ENCODE results near the gene MAP3K3.

The MAP3K3 gene

GRCh38 chr17:63646488-63646806 is 24.2 kb downstream of the MAP3K3 start:
- no peak for DNase-seq (ENCODE audit: low read depth in 2 of 2)
- no peak overlapping the region for H3K4me3 ChIP-seq (replicated peaks in 1 of 2; ENCODE audit: low read depth in 2 of 2, low read length in 2 of 2)
- no peak for TF ChIP-seq CTCF (IDR thresholded peaks at IDR 0.05; ENCODE audit: low read depth, low read length)

GRCh38 chr17:63647065-63647725 is 25.0 kb downstream of the MAP3K3 start:
- no peak overlapping the region for H3K4me3 ChIP-seq (replicated peaks in 1 of 2; ENCODE audit: low read depth in 2 of 2, low read length in 2 of 2)
- peak; percentile 44 to 61 for DNase-seq (ENCODE audit: low read depth in 2 of 2)
- TF ChIP-seq CTCF (IDR thresholded peaks at IDR 0.05; ENCODE audit: low read depth, low read length), result no peak

GRCh38 chr17:63647936-63648335 is 25.7 kb downstream of the MAP3K3 start:
- no peak overlapping the region for H3K4me3 ChIP-seq (replicated peaks in 1 of 2; ENCODE audit: low read depth in 2 of 2, low read length in 2 of 2)
- TF ChIP-seq CTCF (IDR thresholded peaks at IDR 0.05; ENCODE audit: low read depth, low read length), result no peak
- no peak for DNase-seq (ENCODE audit: low read depth in 2 of 2)

- TF ChIP-seq CTCF (IDR thresholded peaks at IDR 0.05; ENCODE audit: low read depth, low read length), result no peak
- DNase-seq (ENCODE audit: low read depth in 2 of 2), result no peak
- no peak overlapping the region for H3K4me3 ChIP-seq (replicated peaks in 1 of 2; ENCODE audit: low read depth in 2 of 2, low read length in 2 of 2)
These were observed 27.6 kb downstream of the MAP3K3 start for GRCh38 chr17:63649813-63650212.

GRCh38 chr17:63652106-63652505 is 29.9 kb downstream of the MAP3K3 start:
- no peak for DNase-seq (ENCODE audit: low read depth in 2 of 2)
- no peak for TF ChIP-seq CTCF (IDR thresholded peaks at IDR 0.05; ENCODE audit: low read depth, low read length)
- no peak overlapping the region for H3K4me3 ChIP-seq (replicated peaks in 1 of 2; ENCODE audit: low read depth in 2 of 2, low read length in 2 of 2)

GRCh38 chr17:63653050-63653449 is 30.8 kb downstream of the MAP3K3 start:
- H3K4me3 ChIP-seq (replicated peaks in 1 of 2; ENCODE audit: low read depth in 2 of 2, low read length in 2 of 2), result no peak overlapping the region
- no peak for DNase-seq (ENCODE audit: low read depth in 2 of 2)
- TF ChIP-seq CTCF (IDR thresholded peaks at IDR 0.05; ENCODE audit: low read depth, low read length), result no peak

- DNase-seq (ENCODE audit: low read depth in 2 of 2), result no peak
- no peak overlapping the region for H3K4me3 ChIP-seq (replicated peaks in 1 of 2; ENCODE audit: low read depth in 2 of 2, low read length in 2 of 2)
- no peak for TF ChIP-seq CTCF (IDR thresholded peaks at IDR 0.05; ENCODE audit: low read depth, low read length)
These were observed 35.6 kb downstream of the MAP3K3 start for GRCh38 chr17:63657786-63658185.

All from cardiac fibroblast (primary cell).